HG02870 (cell line): ENCODE measurements around the gene PDP2.

Experiments used
- ATAC-seq: cut with Tn5 transposase; IDR thresholded peaks from one replicate; pipeline ENCODE4 v1.9.1; 2021; ENCODE audit warnings: mild to moderate bottlenecking, moderate library complexity; ENCODE audit not compliant: unreplicated experiment

Gene PDP2, protein sequence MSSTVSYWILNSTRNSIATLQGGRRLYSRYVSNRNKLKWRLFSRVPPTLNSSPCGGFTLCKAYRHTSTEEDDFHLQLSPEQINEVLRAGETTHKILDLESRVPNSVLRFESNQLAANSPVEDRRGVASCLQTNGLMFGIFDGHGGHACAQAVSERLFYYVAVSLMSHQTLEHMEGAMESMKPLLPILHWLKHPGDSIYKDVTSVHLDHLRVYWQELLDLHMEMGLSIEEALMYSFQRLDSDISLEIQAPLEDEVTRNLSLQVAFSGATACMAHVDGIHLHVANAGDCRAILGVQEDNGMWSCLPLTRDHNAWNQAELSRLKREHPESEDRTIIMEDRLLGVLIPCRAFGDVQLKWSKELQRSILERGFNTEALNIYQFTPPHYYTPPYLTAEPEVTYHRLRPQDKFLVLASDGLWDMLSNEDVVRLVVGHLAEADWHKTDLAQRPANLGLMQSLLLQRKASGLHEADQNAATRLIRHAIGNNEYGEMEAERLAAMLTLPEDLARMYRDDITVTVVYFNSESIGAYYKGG

GRCh38 chr16:66880288-66881013 lies at the start of gene PDP2:
Gene PDP2 (plus strand): TSS chr16:66880515. CDS start chr16:66884285, 3,770 bp downstream.
- ATAC-seq, result peak; percentile 96

DNA sequence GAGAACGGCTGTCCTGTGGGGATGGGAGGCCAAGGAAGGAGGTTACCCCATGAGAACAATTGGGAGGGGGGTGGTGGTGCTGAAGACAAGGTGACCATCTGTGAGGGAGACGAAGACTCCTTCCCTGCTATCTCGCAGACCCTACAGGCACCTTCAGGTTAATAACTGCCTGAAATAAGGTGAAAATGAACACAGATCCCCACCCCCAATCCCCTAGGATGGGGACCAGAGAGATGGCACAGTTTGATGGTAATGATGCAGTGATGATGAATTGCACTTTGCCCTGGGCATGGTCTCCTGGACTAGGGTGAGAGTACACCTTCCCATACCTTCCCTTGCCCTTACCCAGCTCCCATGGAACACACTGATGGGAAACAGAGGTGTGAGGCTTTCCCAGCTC lies 48.1 kb upstream of the PDP2 start:
- ATAC-seq, result no peak

GRCh38 chr16:66832661-66833305 lies 47.5 kb upstream of the PDP2 start:
- no peak for ATAC-seq

DNA sequence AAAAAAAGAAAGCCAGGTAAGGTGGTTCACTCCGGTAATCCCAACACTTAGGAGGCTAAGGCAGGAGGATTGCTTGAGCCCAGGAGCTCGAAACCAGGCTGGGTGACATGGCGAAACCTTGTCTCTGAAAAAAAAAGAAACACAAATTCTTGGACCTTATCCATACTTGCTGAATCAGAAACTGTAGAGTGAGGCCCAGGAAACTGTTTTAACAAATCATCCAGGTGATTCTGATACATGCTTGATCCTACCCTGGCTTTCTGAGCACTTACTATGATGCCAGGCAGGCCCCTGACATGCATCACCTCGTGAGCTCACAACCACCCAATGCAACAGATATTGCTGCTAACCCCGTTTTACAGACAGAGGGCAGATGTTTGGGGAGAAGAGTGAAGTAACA lies 45.6 kb upstream of the PDP2 start:
- ATAC-seq, result no peak

DNA sequence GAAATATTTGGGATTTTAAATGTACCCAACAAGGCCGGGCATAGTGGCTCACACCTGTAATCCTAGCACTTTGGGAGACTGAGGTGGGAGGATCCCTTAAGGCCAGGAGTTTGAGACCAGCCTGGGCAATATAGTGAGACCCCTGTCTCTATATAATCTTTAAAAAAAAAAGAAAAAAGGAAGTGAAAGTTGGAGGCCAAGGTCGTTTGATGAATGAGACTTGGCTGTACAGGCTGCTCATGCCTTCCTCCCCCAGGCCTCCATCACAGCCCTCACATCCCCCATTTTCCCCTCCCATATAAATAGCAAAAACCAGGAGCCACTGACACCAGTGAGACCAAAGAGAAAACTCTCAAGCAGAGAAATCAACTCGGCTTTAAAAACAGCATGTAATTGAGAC lies 39.4 kb upstream of the PDP2 start:
- ATAC-seq, result no peak

DNA sequence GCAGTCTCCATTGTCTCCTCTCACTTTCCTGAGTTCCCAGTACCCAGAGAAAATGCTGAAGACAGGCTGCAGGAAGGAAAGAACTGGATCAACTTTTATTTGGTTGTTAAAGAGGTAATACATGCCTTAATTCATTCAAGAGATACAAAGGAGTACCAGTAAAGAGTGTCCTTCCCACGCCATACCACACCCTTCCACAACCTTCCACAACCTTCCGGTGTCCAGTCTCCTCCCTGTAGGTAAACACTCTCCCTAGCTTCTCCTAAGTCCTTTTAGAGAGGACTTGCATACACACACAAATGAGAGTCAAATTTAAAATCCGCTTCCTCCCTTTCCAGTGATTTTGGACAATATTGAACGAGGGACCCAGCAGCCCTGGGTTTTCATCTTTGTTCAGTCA lies 38.9 kb upstream of the PDP2 start:
- no peak for ATAC-seq

GRCh38 chr16:66842765-66843164 lies 37.5 kb upstream of the PDP2 start:
- no peak for ATAC-seq

DNA sequence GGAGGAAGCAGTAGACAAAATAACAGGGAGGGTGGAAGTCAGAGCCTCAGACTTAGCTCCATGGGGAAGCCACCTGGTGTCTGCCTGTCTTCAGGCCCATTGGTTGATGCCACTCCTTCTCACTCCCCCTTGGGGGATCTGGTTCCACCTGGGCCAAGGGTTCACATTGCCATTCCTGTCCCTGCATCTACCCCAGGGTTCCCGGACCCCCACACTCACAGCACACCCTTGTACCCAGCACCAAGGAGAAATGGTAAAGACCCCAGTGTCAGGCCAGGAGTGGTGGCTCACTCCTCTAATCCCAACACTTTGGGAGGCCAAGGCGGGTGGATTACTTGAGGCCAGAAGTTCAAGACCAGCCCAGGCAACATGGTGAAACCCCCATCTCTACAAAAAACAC lies 37.1 kb upstream of the PDP2 start:
- no peak for ATAC-seq

GRCh38 chr16:66844009-66844341 lies 36.3 kb upstream of the PDP2 start:
- no peak for ATAC-seq

DNA sequence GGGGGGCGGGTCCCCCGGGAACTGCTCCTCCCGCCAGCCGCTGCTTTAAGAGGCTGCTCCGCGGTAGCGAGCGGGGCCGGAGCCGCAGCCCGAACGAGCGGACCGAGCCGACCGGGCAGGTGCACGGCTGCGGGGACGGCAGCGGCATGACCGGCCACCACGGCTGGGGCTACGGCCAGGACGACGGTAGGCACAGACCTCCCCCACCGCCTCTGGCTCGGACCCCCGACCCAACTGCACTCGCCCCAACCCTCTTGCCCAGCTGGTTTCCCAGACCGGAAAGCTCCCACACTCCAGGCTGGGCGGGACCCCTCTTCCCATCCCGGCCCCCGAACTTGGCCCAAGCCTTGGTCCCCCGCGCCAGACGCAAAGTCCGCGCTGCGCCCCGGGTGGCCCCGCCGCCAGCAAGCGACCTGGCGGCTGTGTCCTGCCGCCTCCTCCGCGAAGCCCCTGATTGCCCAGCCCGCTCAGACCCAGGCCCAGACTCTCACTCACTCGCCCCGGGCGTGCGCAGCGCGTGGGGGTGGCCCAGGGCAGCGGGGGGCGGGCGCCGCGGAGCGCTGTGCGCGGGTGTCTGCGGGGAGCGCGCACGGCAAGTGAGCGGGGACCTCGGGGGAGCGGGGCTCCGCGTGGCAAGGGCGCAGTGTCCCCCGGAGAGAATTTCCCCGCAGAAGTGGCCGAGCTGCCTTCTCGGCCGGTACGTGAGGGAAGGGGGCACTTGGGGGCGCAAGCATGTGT lies 35.8 kb upstream of the PDP2 start, which contains the start of gene CA7:
Gene CA7 (plus strand): TSS at position 73 of the 738 bp plus-strand sequence. CDS start 74 bp downstream, at position 147.
- ATAC-seq, result no peak

- ATAC-seq, result no peak
These were observed 35.3 kb upstream of the PDP2 start for GRCh38 chr16:66845080-66845410.

GRCh38 chr16:66845791-66846221 lies 34.5 kb upstream of the PDP2 start:
- ATAC-seq, result no peak

DNA sequence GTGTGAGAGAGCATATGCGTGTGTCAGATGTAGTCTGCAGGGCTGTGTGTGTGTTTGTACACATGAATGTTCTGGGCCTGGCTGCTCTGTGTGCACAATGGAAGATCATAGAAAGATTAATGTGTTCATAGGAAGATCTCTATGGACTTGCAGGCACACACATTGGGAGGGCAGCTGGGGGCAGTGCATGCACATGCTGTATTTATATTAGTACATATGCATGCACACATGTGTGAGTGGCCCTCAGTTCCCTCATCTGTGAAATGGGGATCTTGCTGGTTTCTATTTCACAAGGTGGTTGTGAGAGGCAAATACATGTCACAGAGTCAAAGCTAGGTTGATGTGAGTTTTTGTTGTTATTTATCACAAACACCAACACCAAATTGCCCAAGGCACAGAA lies 34.0 kb upstream of the PDP2 start:
- no peak for ATAC-seq

DNA sequence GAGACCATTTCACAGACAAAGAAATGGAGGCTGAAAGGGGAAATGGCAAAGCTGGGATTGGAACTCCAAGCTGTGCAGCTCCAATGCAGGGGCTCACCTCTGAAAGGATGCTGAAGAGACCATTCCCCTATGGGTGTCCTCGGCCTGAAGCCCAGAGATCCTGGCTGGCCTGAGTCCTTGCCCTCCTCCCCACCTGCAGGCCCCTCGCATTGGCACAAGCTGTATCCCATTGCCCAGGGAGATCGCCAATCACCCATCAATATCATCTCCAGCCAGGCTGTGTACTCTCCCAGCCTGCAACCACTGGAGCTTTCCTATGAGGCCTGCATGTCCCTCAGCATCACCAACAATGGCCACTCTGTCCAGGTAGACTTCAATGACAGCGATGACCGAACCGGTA lies 33.5 kb upstream of the PDP2 start:
- no peak for ATAC-seq

- no peak for ATAC-seq
These were observed 32.7 kb upstream of the PDP2 start for GRCh38 chr16:66847533-66848067.

GRCh38 chr16:66848172-66848571 lies 32.1 kb upstream of the PDP2 start:
- ATAC-seq, result no peak

DNA sequence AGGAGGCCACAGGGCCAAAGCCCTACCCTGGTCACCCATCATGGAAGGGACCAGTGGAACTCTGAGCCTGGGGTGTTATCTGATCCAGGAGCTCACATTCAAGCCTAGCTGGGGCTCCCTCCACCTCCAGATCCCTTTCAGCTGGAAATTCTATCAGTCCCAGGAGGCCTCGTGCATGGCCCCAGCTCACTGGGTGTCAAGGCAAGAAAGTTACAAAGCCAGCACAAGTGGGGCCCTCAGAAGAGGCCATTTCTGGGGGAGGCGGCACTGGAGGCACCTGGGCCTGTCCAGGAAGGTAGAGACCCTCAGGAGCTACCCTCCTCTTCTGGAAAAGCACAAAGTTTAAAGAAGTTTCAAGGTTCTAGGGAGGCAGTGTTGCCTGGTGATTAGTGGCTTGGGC lies 31.3 kb upstream of the PDP2 start:
- ATAC-seq, result no peak

DNA sequence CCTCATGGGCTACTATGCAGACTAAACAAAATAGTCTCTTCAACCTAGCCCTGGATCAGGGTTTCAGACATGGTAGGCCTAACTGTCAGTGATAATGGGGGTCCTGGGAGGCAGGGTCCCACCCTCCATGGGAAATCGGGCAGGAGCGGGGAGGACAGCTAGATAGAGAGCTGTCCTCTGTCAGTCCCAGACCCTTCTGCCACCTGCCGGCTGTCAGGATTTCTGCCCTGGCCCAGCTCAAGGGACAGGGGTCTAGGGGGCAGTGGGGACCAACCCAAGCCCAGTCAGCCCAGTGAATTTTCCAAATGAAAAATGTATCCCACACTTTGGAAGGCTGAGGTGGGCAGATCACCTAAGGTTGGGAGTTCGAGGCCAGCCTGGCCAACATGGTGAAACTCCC lies 30.8 kb upstream of the PDP2 start:
- no peak for ATAC-seq

DNA sequence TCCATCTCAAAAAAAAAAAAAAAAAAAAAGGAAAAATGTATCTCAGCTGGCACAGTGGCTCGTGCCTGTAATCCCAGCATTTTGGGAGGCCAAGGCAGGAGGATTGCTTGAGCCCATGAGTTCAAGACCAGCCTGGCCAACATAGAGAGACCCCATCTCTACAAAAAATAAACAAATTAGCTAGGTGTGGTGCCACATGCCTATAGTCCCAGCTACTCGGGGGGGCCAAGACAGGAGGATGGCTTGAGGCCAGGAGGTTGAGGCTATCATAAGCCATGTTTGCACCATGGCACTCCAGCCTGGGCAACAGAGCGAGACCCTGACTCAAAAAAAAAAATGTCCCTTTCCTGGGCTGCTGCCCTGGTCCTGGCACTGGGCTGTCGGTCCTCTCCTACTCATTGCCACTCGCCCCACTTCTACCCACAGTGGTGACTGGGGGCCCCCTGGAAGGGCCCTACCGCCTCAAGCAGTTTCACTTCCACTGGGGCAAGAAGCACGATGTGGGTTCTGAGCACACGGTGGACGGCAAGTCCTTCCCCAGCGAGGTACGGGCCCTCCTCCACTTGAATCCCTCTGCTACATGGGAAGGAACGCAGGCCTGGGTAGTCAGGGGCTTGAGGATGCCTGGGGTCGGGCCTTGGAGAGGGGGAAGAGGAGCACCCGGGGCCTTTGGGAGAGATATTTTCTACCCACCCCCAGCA lies 30.1 kb upstream of the PDP2 start:
- ATAC-seq, result no peak
